GM21381 (cell line): ENCODE results near the gene VPS50.

Experiments
- ATAC-seq: cut with Tn5 transposase; IDR thresholded peaks from one replicate; pipeline ENCODE4 v1.9.1; 2021; ENCODE audit warnings: mild to moderate bottlenecking, moderate library complexity; ENCODE audit not compliant: unreplicated experiment

VPS50 gene

DNA sequence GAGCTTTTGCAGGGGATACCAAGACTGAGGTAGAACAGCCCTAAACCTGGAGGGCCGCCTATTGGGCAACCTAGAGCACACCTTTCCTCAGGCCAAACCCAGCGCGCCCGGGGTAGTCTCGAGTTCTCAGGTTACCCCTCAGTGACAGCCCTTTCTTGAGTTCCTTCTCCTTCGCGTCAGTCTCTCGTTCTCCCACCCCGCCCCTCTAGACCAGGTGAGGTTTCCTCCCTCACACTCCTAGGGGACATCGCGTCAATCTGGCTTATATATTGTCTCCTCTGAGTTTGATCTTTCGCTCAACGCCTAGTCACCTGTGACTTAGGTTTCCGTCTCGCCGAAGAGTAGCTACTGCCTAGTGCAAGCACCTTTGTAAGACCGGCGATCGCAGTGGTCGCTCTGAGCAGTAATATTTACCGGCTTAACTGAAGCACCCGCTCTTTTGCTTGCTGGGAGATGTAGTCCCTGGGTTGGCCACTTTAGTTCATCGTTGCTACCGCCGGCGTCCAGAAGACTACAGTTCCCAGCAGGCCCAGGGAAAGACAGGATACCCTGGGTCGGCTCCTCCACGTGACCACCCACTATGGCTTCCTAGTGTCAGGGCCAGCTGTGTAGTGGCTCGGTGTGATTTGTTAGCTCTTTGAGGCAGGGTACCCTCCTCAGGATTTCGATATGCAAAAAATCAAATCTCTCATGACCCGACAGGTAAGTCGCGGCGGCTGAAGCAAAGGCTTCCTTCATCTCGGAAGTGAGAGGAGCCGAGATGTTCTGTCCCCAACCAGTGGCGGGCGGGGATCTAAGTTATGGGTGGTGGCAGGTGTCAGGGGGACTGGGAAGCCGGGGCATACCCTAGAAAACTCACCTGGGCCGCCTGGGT, at the start of gene VPS50:
Gene VPS50 (plus strand): TSS at position 568 of the 874 bp plus-strand sequence. CDS start 102 bp downstream, at position 670.
- ATAC-seq = peak; percentile 99

DNA sequence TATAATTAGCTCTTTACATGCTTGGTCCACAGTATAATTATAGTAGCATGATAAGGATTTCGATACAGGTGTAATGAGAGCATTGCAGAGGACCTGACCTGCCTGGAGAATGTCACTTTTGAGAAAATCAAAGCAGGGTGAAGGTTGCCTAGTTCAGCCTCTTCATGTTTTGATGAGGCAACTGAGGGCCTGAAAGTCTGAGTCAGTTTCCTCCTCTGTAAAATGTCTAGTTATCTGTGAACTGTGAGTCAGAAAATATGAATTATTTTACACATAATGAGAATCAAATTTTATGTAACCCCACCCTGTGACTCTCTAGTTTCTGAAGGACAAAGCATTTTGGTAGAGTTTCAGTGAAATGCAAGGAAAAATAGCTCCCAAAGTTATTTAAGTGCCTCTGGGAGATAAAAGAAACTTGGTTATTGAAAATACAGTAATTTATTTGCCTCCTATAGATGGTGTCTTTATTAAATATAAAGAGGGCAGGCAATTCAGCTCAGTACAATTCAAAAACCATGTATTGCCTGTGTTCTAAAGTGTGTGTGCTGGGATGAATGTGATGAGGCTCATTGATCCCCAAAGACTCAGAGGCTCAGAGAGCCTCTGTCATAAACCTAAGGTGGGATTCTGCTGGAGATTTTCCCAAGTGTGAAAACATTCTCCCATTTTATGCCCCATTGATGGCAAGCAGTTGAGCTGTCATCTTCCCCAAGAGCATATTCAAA, 46.7 kb upstream of the VPS50 start:
- ATAC-seq = no peak

GRCh38 chr7:93188870-93189634, 43.1 kb upstream of the VPS50 start:
- ATAC-seq = no peak

GRCh38 chr7:93194386-93194785, 37.8 kb upstream of the VPS50 start:
- no peak for ATAC-seq

GRCh38 chr7:93196336-93196735, 35.8 kb upstream of the VPS50 start:
- ATAC-seq = no peak

DNA sequence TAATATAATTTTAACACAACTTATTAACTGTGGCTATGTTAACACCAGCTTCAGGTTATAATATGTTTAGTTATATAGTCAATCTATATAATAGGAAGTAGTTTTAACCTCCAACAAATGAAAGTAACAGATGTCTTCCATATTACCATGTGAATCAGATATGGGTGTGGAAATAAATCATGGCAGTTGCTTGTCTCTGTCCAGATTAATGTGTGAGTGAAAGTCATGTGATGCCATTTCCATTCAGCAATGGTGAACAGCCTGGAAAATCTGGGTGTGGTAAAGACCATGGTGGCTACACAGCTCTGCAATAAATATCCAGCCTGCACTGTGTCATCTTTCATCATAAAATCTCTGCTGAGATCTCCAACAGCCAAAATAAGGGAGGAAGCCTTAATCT, 33.7 kb upstream of the VPS50 start:
- ATAC-seq = no peak

- ATAC-seq = no peak
Measured at GRCh38 chr7:93202594-93203250, 29.4 kb upstream of the VPS50 start.

DNA sequence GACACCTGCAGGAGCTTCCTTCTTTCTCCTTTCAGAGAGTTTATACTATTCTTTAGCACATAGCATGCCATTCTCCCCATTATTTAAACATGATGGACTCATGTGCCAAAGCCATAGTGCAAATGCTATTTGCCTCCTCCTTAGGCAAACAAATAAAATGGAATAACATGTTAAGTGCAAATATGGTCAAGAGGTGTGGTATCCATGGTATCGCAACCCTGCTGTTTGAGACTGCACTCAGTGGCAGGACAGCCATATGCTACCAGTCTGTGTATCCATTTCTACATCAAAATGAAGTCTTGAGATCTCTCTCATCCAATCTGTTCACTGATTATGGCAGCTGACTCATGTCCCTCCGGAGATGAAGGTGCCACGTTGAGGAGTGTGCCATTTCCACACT, 28.7 kb upstream of the VPS50 start:
- no peak for ATAC-seq

DNA sequence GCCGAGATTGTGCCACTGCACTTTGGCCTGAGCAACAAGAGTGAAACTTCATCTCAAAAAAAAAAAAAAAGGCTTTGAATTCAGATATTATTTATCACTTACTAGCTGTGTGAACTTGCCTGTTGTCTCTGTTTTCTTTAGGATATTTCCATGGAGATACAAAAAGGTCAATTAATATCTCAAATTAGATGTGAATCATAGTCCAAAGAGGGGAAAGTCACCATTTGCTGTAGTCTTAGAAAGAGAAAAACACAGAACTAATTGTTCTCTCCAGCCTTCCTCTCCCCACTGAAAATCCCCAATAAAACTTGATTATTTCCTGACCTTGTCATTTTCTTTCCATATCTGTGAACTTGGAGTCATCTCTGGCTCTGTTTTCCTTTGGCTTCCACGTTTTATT, 27.1 kb upstream of the VPS50 start:
- no peak for ATAC-seq

DNA sequence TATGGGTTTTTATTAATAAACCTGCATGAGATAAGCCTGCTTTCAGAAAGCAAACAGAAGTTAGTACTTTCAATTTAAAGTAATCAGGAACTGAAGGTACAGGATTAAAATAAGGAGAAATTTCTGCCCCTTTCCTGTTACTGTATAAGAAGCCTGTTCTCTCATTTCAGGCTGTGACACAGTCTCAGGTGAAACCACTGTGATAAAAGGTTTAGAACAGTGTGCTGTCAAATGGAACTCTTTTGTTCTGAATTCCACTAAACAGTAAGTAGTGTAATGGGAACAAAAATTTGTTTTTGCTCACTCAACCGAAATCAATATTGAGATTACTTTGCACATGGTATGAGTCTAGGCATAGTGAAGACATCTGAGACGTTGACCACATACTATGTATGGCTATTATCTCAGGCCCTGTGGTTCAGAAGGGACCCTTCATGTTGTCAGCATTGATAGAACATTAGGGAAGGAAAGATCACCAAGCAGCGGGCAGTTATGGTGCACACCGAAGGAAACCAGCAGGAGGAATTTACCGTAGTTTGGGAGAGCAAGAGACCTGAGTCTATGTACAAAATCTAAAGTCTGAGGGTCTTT, 20.8 kb upstream of the VPS50 start:
- no peak for ATAC-seq

DNA sequence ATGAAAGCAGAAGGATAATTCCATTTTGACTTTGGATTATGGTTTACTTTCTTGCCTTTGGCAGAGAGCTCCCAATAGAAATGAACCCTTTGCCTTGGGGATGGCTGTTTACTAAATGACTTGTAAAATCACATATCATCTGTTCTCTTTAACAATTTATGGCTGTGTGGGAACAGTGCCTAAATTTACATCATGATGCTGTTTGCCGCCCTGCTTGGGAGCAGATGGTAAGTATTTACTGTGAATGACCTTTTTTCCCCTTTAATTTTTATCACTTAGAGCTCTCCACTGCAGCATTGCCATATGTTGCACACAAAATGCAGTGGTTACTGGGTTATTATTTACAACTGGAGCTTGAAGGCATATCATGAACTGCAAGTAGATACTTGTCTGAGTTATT, 19.3 kb upstream of the VPS50 start:
- no peak for ATAC-seq

DNA sequence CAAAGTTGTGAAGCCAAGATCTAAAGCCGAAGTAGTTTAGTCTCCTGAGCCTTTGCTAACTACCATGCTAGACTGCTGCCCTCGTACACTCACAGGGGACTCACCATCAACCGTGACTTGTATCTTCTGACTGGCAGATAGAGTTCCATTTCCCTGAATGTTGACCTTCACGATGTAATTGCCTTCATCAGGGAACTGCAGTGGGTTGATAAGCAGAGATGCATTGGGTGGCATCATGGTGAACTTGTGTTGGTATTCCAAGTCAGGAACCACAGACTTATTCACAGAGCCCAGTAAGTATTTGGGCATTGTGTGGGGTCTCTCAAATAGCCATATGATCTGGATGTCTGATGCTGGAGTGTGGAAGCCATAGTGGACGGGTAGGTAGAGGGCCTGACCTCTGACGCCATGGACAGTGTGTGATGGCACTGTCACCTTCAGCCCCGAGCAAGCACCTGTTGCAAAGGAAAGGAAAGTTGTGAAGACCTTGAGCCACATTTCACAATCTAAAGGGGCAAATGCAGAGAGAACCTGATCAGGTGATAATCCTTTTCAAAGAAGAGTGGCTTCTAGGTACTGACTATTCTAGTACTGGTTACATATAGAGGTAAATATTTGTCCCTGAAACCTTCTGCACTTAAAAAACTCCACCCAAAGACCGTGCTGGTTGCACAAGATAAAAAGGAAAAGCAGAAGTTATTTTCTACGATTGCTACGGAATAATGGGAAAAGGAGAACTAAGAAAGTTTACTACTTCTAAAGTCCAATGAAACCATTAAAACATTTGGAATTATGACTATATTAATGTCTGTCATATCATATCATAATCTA, 13.0 kb upstream of the VPS50 start:
- no peak for ATAC-seq

- no peak for ATAC-seq
Measured at GRCh38 chr7:93219868-93220267, 12.3 kb upstream of the VPS50 start.

DNA sequence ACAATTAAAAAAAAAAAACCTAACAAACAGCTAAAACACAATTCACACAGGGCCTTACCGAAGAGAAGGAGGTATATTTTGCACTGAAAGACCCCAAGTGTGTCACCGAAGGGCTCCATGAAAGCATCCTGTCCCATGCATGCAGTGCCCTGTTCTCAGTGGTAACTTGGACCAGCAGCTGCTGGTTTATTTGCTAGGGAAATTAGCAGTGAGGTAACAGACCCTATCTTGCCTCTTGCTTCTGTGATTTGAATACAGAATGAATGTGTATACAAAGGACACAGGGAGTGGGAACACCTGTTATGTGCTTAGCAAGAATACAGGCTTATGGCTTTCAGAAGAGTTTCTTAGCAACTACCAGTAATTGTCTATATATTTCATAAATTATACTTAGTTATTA, 5.9 kb upstream of the VPS50 start, which contains the start of gene HEPACAM2:
Gene HEPACAM2 (minus strand): TSS at position 160 of the 400 bp plus-strand sequence.
- no peak for ATAC-seq

- ATAC-seq = peak; percentile 22
Measured at GRCh38 chr7:93228302-93228701, 3.9 kb upstream of the VPS50 start.

DNA sequence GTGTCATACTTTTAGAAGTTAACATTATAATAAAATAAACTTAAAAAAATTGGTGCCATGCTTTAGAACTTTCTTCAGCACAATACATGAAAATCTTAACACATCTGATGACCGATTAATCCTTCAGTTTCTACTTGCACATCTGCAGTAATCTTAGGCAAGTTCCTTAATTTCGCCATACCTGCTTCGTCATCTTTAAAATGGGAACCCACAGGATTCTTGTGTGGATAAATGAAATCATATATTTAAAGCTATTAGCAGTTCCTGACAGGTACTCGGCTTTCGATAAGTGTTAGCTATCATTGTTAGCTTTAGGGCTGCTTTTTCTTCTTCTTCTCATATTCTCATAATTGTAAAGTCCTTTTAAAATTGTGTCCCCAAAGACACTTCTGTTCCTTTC, 907 bp upstream of the VPS50 start:
- no peak for ATAC-seq

GRCh38 chr7:93232673-93233018, 480 bp downstream of the VPS50 start:
- peak; percentile 1 for ATAC-seq

DNA sequence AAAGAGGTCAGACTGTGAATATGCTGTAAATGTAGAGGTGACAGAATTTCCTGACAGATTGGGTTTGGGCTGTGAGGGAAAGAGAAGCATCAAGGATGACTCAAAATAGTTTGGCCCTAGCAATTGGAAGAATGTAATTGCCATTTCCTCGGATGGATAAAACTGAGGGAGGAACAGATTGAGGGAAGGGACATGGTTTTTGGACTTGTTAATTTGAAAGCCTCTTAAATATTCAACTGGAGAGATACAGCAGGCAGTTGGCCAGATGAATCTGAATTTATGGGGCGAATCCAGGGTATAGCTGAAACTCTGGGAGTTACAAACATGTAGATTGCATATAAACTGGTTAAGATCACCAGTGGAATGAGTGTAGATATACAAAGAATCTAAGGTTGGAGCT, 3.4 kb downstream of the VPS50 start:
- no peak for ATAC-seq

GRCh38 chr7:93238131-93238530, 6.0 kb downstream of the VPS50 start:
- no peak for ATAC-seq

DNA sequence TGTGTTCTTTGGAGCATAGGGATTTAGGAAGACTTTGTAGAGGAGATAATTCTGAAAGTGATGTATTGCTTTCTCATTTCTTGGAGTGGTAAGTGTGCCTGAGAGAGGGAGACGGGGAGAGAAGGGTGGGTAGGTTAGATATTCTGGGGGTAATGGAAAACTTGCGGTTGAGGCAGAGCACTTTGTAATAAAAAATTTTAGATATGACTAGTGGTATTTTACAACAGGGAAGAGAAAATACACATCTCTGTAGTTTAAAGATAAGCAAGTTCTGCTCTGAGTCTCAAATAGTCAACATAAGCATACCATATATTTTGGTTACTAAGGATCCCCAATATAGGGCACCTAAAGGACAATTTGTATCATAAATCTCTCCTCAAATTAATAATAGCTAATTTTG, 6.6 kb downstream of the VPS50 start:
- ATAC-seq = no peak
